HG03175 (cell line): ENCODE measurements around the gene ZNF256.

Experiments used
- ATAC-seq: cut with Tn5 transposase; IDR thresholded peaks from one replicate; pipeline ENCODE4 v1.9.1; 2021; ENCODE audit warnings: mild to moderate bottlenecking, moderate library complexity; ENCODE audit not compliant: unreplicated experiment

ZNF256 gene

DNA sequence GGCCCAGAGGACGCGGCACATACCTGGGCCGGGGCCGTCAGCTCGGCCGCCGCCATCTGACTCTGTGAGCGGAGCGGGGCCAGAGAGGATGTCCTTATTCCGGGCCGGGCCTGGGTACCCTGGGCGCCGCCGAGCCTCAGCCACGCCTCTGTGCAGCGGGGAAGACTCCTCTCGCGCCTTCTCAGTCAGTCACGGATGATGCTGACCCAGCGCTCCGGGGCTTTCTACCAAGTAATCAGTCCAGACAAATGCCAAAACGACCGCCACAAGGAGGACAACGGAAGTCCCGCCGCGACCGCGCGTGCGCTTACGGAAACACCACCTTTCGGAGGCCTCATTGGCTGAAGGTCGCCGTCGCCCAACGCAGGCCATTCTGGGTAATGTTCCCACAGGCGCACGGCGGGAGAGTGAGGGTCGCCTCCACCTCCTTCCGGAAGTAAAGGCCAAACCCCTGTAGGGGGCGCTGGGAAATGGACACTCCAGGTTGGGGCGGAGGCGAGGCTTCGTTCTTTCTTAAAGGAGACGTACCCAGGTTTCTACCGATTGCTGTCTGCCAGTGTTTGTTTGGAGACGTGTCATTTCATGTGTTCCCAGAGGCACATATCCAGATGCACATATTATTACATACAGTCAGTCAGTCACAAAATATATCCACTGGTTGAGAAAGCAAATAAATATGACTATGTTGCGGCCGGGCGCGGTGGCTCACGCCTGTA, at the start of gene ZNF256:
ZNF256 (minus strand) TSS at position 288 of the 716 bp plus-strand sequence; CDS start at position 56, 232 bp downstream.
- ATAC-seq = peak; percentile 90

DNA sequence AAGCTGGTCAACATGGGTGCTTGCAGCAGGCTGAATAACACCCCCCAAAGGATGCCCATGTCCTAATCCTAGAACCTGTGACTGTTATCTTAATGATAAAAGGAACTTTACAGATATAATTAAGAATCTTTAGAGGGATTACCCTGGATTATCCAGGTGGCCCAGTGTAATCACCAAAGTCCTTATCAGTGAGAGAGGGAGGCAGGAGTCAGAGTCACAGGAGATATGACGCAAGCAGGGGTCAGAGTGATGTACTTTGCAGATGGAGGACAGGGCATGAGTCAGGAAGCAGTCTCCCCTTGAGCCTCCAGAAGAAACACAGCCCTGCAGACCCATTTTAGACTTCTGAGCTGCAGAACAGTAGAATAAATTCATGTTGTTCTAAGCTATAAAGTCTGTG, 45.3 kb upstream of the ZNF256 start:
- no peak for ATAC-seq

DNA sequence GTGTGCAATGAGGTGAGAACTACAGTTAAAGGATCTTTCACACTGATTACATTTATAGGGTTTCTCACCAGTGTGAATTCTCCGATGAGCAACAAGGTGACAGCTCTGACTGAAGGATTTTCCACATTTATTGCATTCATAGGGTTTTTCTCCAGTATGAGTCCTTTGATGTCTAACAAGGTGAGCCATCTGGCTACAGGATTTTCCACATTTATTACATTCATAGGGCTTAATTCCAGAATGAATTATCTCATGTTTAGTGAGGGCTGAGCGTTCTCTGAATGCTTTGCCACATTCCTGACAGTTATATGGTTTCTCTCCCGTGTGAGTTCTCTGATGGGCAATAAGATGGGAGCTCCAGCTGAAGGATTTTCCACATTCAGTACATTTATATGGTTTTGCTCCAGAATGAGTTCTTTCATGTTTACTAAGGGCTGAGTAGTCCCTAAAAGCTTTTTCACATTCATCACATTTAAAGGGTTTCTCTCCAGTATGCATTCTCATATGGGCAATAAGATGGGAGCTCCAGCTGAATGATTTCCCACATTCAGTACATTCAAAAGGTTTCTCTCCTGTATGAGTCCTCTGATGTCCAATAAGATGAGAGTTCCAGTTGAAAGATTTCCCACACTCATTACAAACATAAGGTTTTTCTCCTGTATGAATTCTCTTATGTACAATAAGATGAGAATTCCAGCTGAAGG, 31.2 kb upstream of the ZNF256 start:
- no peak for ATAC-seq

- no peak for ATAC-seq
Measured at GRCh38 chr19:57974434-57974833, 26.9 kb upstream of the ZNF256 start, which contains the start of gene C19orf18. Gene C19orf18, minus strand, starts transcription at chr19:57974534. Its CDS starts 102 bp downstream, at chr19:57974432.

- ATAC-seq = no peak
Measured at GRCh38 chr19:57964761-57965160, 17.3 kb upstream of the ZNF256 start.

- ATAC-seq = no peak
Measured at GRCh38 chr19:57961785-57962184, 14.3 kb upstream of the ZNF256 start.

DNA sequence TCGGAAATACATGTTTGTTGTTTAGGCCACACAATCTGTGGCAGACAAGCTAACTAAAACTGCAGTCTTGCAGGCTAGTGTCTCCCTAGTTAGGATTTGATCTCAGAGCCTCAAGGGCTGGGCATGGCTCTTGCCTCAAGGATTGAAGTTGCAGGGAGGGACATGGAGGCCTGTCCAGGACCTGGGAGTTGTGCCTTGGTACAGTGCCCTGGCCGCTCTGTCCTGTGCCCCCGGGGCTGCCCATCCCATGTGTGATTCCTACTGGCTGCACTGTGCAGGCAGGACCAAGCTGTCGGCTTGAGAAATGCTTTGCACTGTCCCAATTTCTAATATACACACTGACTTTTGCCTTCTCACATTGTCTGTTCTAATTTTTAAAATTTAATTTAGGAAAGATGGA, 7.5 kb upstream of the ZNF256 start:
- no peak for ATAC-seq

- ATAC-seq = no peak
Measured at GRCh38 chr19:57949702-57950101, 2.2 kb upstream of the ZNF256 start.

GRCh38 chr19:57949296-57949695, 1.8 kb upstream of the ZNF256 start:
- no peak for ATAC-seq

DNA sequence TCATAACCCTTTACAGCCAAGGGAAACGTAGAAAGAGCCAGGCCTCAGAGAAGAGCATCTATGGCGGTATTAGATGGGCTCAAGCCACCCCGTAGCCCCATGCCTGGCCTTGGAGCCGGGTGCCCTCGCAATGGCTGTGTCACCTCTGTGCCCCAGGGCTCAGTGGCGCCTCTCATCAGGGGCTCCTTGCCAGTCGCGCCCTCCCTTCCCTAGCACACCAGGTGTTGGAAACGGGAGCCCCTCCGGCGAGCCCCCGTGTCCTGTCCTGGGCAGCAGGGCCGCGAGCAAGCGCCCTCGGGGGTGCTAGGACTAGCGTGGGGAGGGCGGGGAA, 453 bp downstream of the ZNF256 start:
- ATAC-seq = peak; percentile 8

DNA sequence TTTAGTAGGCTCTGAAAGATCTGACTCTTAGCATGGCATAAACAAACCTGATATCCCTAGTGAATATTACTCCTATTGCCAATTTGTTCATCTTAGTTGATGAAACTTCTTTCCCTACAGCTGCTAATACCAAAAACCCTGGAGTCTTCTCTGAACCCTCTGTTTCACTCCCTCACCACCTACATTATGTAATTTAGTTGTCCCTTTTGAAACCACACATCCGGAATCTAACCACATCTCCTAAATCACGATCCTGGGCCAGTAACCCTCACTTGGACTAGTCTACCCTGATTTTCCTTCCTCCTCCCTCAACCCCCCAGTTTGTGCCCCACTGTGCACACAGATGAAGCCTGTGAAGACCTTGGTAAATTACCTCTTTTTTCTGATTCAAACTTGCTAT, 1.2 kb downstream of the ZNF256 start:
- no peak for ATAC-seq

GRCh38 chr19:57941593-57941992, 5.9 kb downstream of the ZNF256 start:
- no peak for ATAC-seq

DNA sequence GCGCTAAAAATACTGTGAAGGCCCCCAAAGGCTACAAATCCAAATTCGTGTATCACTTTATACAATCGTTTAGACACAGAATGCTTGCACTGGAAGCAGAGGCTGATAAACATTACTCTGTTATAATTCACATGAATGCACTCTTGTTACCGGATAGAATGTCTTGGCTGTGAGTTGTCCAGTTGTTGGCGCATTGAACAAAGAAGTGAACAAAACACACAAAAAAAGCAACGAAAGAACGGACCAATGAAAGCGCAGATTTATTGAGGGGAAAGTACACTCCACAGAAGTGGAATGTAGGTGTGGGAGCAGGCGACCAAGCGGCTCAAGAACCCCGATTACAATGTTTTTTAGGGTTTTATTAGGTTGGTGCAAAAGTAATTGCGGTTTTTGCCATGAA, 11.8 kb downstream of the ZNF256 start:
- ATAC-seq = no peak

DNA sequence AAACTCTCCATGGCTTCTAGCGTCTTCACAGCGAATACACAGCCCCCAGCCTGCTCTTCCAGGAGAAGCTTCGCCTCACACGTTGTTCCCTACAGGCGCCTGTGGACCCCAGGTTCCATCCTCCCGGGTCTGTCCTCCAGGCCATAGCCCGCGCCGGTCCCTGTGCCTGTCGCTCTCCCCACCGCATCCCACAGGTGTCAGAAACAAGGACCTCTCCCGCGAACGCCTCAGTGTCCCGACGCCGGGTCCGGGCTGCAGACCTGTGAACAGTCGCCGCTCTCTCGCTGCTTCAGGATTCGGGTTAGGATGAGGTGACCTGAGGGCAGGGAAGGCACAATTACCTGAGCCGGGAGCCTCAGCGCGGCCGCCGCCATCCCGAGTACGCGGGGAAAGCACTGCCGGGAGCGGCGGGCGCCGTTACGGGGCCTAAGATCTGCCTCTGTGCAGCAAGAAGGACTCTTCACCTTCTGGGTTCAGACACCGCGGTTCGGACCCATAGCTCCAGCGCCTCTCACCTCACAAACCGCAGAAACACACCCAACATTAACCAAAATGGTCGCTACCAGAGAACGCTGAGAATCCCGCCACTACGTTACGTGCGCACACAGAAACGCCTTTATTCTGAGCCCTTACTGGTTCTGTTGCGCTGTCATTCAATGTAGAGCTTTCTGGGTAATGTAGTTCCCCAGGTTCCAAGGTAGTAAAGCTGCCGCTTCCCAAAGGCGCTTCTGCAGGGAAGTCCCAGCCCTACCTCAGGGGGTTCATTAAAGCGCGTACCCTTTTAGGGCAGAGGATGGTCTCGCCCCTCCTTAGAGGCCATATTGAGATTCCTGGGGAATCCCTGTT, 12.5 kb downstream of the ZNF256 start, which contains the start of gene ZNF418:
ZNF418 (minus strand) TSS at position 583 of the 846 bp plus-strand sequence. CDS start 1,580 bp downstream, outside the sequence.
- ATAC-seq = peak; percentile 70

DNA sequence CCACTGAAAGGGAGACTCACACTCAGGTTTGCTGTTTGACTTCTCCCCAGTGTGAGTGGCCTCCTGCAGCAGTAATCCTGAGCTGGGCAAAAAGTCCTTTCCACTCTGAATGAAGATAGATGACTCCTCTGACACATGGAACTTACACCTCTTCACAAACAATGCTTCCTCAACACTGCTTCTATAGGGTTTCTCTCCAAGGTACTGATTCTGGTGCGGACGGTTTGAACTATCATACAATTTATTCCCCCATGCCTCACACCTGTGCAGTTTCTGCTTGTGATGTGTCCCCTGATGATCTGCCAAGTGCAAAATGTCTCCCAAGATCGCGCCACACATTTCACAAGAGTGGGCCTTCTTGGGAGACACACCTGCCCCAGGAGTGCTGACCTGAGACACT, 19.9 kb downstream of the ZNF256 start:
- no peak for ATAC-seq

DNA sequence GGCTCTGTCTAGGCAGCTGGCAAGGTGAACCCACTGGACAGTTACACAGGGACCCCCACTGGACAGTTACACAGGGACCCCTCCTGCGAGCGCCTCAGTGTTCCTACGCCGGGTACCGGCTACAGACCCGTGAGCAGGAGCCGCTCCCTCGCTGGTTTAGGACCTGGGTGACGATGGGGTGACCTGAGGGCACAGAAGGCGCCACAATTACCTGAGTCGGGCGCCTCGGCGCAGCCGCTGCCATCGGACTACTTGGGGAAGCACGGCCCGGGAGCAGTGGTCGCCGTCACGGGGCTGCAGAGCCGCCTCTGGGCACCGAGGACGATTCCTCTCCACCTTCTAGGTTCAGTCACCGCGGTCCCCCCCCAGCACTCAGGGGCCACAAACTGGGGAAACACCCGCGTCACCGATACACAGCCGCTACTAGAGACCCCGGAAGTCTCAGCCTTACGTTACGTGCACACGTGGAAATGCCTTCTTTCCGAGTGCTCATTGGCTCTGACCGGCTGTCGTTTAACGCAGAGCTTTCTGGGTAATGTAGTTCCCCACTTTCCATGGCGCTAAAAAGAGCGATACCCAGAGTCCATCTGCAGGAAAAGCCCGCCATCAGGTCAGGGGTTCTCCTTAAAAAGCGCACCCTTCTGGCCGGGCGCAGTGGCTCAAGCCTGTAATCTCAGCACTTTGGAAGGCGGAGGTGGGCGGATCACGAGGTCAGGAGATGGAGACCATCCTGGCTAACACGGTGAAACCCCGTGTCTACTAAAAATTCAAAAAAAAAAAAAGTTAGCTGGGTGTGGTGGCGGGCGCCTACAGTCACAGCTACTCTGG, 31.1 kb downstream of the ZNF256 start, which contains the start of gene ZNF417:
ZNF417 (minus strand) TSS at position 425 of the 828 bp plus-strand sequence; CDS start at position 244, 181 bp downstream.
- peak; percentile 98 for ATAC-seq

DNA sequence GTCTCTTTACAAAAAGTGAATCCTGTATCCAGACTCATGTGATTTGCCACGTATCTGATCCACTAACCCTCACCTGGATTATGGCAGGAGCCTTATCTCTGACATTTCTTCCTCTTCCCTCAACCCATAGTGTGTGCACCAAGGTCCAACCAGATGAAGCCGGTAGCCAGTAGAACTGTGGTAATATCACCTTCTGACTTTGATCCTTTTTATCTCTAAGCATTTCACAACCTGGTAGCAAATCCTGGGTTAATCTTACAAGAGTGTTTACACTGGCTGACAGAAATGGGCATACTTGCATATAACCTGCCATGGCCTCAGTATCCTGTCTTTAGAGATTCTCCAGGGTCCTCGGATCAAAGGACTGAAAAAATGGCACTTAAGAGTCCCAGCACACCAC, 33.0 kb downstream of the ZNF256 start:
- no peak for ATAC-seq

DNA sequence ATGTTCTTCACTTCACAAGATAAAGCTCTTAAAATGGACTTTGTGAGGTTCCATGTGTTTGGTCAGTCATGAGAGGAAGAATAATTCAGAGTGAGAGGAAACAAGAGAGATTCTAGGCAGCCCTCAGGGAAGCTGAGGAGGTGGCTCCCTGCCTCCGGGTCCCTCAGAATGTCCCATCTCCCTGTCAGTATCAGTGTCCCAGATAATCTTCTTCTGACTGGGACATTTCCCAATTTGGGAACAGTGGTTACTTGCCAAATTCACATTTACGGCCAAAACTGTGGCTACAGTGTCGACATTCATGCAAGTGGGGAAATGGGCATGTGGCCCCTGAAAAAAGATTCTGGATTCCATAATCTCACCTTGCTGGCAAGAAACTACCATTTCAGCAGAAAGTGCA, 40.1 kb downstream of the ZNF256 start:
- ATAC-seq = no peak

DNA sequence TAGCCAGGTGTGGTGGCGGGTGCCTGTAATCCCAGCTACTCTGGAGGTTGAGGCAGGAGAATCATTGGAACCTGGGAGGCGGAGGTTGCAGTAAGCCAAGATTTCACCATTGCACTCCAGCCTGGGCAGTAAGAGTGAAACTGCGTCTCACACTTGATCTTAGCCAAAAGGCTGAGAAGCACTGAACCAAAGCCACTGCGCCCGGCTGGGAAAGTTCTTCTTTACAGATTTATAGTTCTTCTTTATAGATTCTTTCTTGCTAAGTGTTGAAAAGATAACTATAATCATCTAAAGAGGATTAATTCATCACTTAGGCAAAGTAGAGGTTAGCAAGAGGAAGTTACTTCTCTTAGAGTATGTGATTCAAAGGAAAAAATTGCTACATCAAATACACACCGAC, 42.2 kb downstream of the ZNF256 start:
- no peak for ATAC-seq

DNA sequence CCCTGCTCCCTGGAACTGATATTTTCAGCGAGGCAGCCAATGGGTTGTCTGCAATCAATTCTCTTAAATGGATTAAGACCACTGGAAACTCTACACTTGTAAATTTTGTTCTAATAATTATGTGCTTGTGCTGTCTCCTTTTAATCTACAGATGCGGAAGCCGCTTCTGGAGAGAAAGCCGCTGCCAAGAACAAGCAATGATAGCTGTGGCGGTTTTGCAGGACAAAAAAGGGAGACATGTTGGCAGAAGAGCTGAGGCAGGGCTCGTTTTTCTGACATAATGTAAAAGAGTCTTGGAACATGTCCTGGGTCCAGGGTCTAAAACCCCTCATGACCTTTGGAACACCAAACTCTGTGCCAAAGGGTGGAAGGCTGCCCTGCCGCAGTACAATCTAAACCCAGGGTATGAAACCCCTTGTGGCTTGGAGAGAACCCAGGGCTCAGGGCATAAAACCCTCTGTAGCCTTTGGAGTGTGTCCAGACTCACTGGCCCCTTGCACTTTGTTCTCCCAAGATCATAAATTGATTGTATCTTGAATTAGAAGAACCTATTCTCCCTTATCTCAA, 43.8 kb downstream of the ZNF256 start:
- ATAC-seq = no peak
